ENCODE data around the gene RNFT2. TPM values are rescaled to one million over a fixed set of nuclear protein-coding genes. Genes with fewer than 3 reads are reported as not detected.

The RNFT2 gene
- total RNA-seq, 1 experiment from 2014 or later: 12.3 TPM

GRCh38 chr12:116797885-116798284, 59.8 kb downstream of the RNFT2 start:
- no peak overlapping the region for H3K4me3 ChIP-seq (ENCODE audit: low read depth in 2 of 2, low read length in 2 of 2)
- ATAC-seq (no peak), DNase-seq (ENCODE audit: low read depth, low spot score) (no peak)
- H3K9me3 ChIP-seq (ENCODE audit: control insufficient read depth, insufficient read depth, low read depth, low read length): no peaks in the 10 kb centered on the region
- ChIA-PET CTCF (no interaction called here), POLR2A (no interaction called here)
- H3K27me3 ChIP-seq (ENCODE audit: control insufficient read depth, insufficient read depth, low read length): no peaks in the 10 kb centered on the region
- no peaks in the 10 kb centered on the region for H3K4me1 ChIP-seq (ENCODE audit: control insufficient read depth, insufficient read depth, low read length)
- H3K36me3 ChIP-seq (ENCODE audit: control insufficient read depth, insufficient read depth, low read length): no peaks in the 10 kb centered on the region
- TF ChIP-seq SIN3A (IDR thresholded peaks at IDR 0.05; ENCODE audit: borderline replicate concordance, insufficient read depth, low read depth, low read length): no peak
- no peak for TF ChIP-seq CTCF (IDR thresholded peaks at IDR 0.05)
- no peak for TF ChIP-seq TCF7L2 (IDR thresholded peaks at IDR 0.05; ENCODE audit: low read depth, low read length)
- no peak overlapping the region for H3K27ac ChIP-seq (ENCODE audit: low read length)
- intact Hi-C loops (cut with micrococcal nuclease; ENCODE audit: unreplicated experiment): no loop called here
- in situ Hi-C loops (cut with HindIII; ENCODE audit: low pct_unique_long_range_greater_than_20kb, low sequenced_read_pairs): no loop called here
- BruUV-seq (replicated peaks): no TSS peak

GRCh38 chr12:116798719-116799118, 60.6 kb downstream of the RNFT2 start:
- no peaks in the 10 kb centered on the region for H3K4me1 ChIP-seq (ENCODE audit: control insufficient read depth, insufficient read depth, low read length)
- POLR2A ChIA-PET: no interaction called here
- H3K27me3 ChIP-seq (ENCODE audit: control insufficient read depth, insufficient read depth, low read length): no peaks in the 10 kb centered on the region
- no TSS peak for BruUV-seq (replicated peaks)
- CTCF ChIA-PET: no interaction called here
- no peaks in the 10 kb centered on the region for H3K9me3 ChIP-seq (ENCODE audit: control insufficient read depth, insufficient read depth, low read depth, low read length)
- ATAC-seq (no peak), DNase-seq (ENCODE audit: low read depth, low spot score) (no peak)
- no peak for TF ChIP-seq SIN3A (IDR thresholded peaks at IDR 0.05; ENCODE audit: borderline replicate concordance, insufficient read depth, low read depth, low read length)
- TF ChIP-seq POLR2AphosphoS5 (IDR thresholded peaks at IDR 0.05; ENCODE audit: low read depth, low read length): no peak
- TF ChIP-seq CTCF (IDR thresholded peaks at IDR 0.05): no peak
- TF ChIP-seq REST (IDR thresholded peaks at IDR 0.05; ENCODE audit: insufficient read depth in 1 of 2, low read depth in 2 of 2, low read length in 1 of 2): no peak
- TF ChIP-seq TCF7L2 (IDR thresholded peaks at IDR 0.05; ENCODE audit: low read depth, low read length): no peak
- in situ Hi-C loops (cut with HindIII; ENCODE audit: low pct_unique_long_range_greater_than_20kb, low sequenced_read_pairs) (no loop called here), intact Hi-C loops (cut with micrococcal nuclease; ENCODE audit: unreplicated experiment) (no loop called here)
- no peak overlapping the region for H3K27ac ChIP-seq (ENCODE audit: low read length)
- H3K36me3 ChIP-seq (ENCODE audit: control insufficient read depth, insufficient read depth, low read length): no peaks in the 10 kb centered on the region
- H3K4me3 ChIP-seq (ENCODE audit: low read depth in 2 of 2, low read length in 2 of 2): no peak overlapping the region

Data from Panc1 (cell line).